Mammary epithelial cell (primary cell): ENCODE data around the gene FCHSD2.

Source experiments
- EZH2 ChIP-seq: IDR thresholded peaks from 2 replicates; pipeline ENCODE4 v1.6.1; 2012; ENCODE audit warnings: low read length, inconsistent platforms, borderline replicate concordance
- TF ChIP-seq, protein P1 (sequence below), 2 donors: IDR thresholded peaks in 1 of 2; conservative IDR thresholded peaks in 1 of 2; 2 replicates each; pipeline ENCODE4 v1.5.1; 2011 to 2012; ENCODE audit warnings: inconsistent platforms in 2 of 2, low read length in 2 of 2, mild to moderate bottlenecking in 2 of 2, control low read depth in 1 of 2, low read depth in 1 of 2; ENCODE audit not compliant: insufficient read depth in 1 of 2; ENCODE audit errors: extremely low read depth in 1 of 2

DNA sequence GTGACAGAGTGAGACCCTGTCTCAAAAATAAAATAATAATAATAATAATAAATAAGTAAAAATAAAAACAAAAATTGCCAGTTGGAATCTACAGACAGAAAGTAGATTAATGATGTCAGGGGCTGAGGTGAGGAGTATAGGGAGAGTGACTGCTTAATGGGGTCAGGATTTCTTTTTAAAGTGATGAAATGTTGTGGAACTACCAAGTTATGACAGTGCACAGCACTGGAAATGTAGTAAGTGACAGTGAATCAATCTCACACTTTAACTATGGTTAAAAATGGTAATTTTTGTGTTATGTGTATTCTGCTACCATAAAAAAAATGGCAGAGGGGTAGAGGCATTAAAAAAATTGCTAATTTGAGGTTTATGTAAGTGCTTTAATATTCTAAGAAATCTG is 240.7 kb downstream of the FCHSD2 start:
- TF ChIP-seq, protein P1, sequence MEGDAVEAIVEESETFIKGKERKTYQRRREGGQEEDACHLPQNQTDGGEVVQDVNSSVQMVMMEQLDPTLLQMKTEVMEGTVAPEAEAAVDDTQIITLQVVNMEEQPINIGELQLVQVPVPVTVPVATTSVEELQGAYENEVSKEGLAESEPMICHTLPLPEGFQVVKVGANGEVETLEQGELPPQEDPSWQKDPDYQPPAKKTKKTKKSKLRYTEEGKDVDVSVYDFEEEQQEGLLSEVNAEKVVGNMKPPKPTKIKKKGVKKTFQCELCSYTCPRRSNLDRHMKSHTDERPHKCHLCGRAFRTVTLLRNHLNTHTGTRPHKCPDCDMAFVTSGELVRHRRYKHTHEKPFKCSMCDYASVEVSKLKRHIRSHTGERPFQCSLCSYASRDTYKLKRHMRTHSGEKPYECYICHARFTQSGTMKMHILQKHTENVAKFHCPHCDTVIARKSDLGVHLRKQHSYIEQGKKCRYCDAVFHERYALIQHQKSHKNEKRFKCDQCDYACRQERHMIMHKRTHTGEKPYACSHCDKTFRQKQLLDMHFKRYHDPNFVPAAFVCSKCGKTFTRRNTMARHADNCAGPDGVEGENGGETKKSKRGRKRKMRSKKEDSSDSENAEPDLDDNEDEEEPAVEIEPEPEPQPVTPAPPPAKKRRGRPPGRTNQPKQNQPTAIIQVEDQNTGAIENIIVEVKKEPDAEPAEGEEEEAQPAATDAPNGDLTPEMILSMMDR (conservative IDR thresholded peaks at IDR 0.05 in 1 of 2, IDR thresholded peaks at IDR 0.05 in 1 of 2; ENCODE audit: extremely low read depth in 1 of 2, insufficient read depth in 1 of 2, low read depth in 1 of 2, low read length in 2 of 2) = no peak
- no peak for TF ChIP-seq EZH2
